GM23338 (cell line): Measurements from ENCODE around the gene CD47. TPM values are rescaled to one million over a fixed set of nuclear protein-coding genes. Genes with fewer than 3 reads are reported as not detected.

Experiments used
- ATAC-seq: fragments of 200-7000 bp; cut with Tn5 transposase; 3 replicates; pipeline ENCODE4 v1.9.1; 2020
- DNase-seq: peaks from one replicate; pipeline ENCODE4 v3.0.0-alpha.2; 2015; ENCODE audit warnings: low spot score
- H2AFZ ChIP-seq: fragments of 200-600 bp; sonication (generic); 2 replicates; pipeline ENCODE4 v1.8.0; 2016; ENCODE audit warnings: antibody characterized with exemption, mild to moderate bottlenecking, moderate library complexity
- H3F3A ChIP-seq: fragments of 200-600 bp; sonication (generic); replicated peaks from 2 replicates; pipeline ENCODE4 v1.8.0; 2017; ENCODE audit warnings: antibody characterized with exemption, mixed run types, low read depth
- H3K27ac ChIP-seq: fragments of 200-600 bp; sonication (generic); 2 replicates; pipeline ENCODE4 v1.6.1; 2016; ENCODE audit warnings: low read depth
- H3K27me3 ChIP-seq: fragments of 200-600 bp; sonication (generic); 2 replicates; pipeline ENCODE4 v1.8.0; 2016; ENCODE audit warnings: mild to moderate bottlenecking, mixed run types, moderate library complexity; ENCODE audit not compliant: insufficient read depth
- H3K36me3 ChIP-seq: fragments of 200-600 bp; sonication (generic); 2 replicates; pipeline ENCODE4 v1.8.0; 2016; ENCODE audit warnings: mild to moderate bottlenecking; ENCODE audit not compliant: insufficient read depth
- H3K4me1 ChIP-seq: fragments of 200-600 bp; sonication (generic); 2 replicates; pipeline ENCODE4 v1.8.0; 2016; ENCODE audit warnings: mild to moderate bottlenecking, moderate library complexity; ENCODE audit not compliant: insufficient read depth
- H3K4me2 ChIP-seq: fragments of 200-600 bp; sonication (generic); 2 replicates; pipeline ENCODE4 v1.7.1; 2017; ENCODE audit warnings: mixed run types
- H3K4me3 ChIP-seq: fragments of 200-600 bp; sonication (generic); 2 replicates; pipeline ENCODE4 v1.6.1; 2016; ENCODE audit warnings: mixed run types
- H3K79me2 ChIP-seq: fragments of 200-600 bp; sonication (generic); replicated peaks from 2 replicates; pipeline ENCODE4 v1.8.0; 2017; ENCODE audit warnings: mild to moderate bottlenecking; ENCODE audit not compliant: insufficient read depth
- H3K9me2 ChIP-seq: fragments of 200-600 bp; sonication (generic); 2 replicates; pipeline ENCODE4 v1.8.0; 2017; ENCODE audit not compliant: insufficient read depth
- H4K20me1 ChIP-seq: fragments of 200-600 bp; sonication (generic); replicated peaks from 2 replicates; pipeline ENCODE4 v1.8.0; 2017; ENCODE audit warnings: mild to moderate bottlenecking; ENCODE audit not compliant: insufficient read depth
- H3K27ac Mint-ChIP-seq: 2 replicates; pipeline ENCODE4 v1.8.0; 2020; ENCODE audit warnings: inconsistent platforms, mild to moderate bottlenecking, moderate library complexity, mixed read lengths
- H3K27me3 Mint-ChIP-seq: 3 replicates; pipeline ENCODE4 v1.8.0; 2022; ENCODE audit warnings: low read depth, mild to moderate bottlenecking, moderate library complexity, mixed read lengths, inconsistent platforms; ENCODE audit not compliant: insufficient read depth, poor library complexity
- H3K36me3 Mint-ChIP-seq: 3 replicates; pipeline ENCODE4 v1.8.0; 2021; ENCODE audit warnings: low read depth, mild to moderate bottlenecking, inconsistent platforms, moderate library complexity, mixed read lengths
- H3K4me1 Mint-ChIP-seq: 3 replicates; pipeline ENCODE4 v1.8.0; 2020; ENCODE audit warnings: mild to moderate bottlenecking, inconsistent platforms, mixed read lengths
- H3K4me3 Mint-ChIP-seq: 3 replicates; pipeline ENCODE4 v1.8.0; 2021; ENCODE audit warnings: moderate library complexity, mild to moderate bottlenecking, inconsistent platforms, mixed read lengths
- H3K9me3 Mint-ChIP-seq: 3 replicates; pipeline ENCODE4 v1.8.0; 2020; ENCODE audit warnings: moderate library complexity, mild to moderate bottlenecking, inconsistent platforms, mixed read lengths
- CTCF ChIP-seq, 2 experiments: fragments of 200-600 bp in 1 of 2; sonication (generic) in 1 of 2; conservative IDR thresholded peaks; 2 replicates each; pipeline versions ENCODE4 v1.5.1 to v1.6.1; 2016 to 2017; ENCODE audit warnings: antibody characterized with exemption in 2 of 2, low read depth in 2 of 2, mild to moderate bottlenecking in 2 of 2, moderate library complexity in 1 of 2
- ETS1 ChIP-seq: IDR thresholded peaks from 2 replicates; pipeline ENCODE4 v1.6.1; 2016; ENCODE audit warnings: antibody characterized with exemption
- EZH2 ChIP-seq: fragments of 200-600 bp; sonication (generic); IDR thresholded peaks from one replicate; pipeline ENCODE4 v1.8.0; 2017; ENCODE audit warnings: antibody characterized with exemption, mild to moderate bottlenecking, low read depth; ENCODE audit not compliant: unreplicated experiment
- JUNB ChIP-seq: IDR thresholded peaks from one replicate; pipeline ENCODE4 v1.6.1; 2016; ENCODE audit warnings: antibody characterized with exemption; ENCODE audit not compliant: unreplicated experiment
- NANOG ChIP-seq: IDR thresholded peaks from 2 replicates; pipeline ENCODE4 v1.6.1; 2016; ENCODE audit warnings: antibody characterized with exemption, borderline replicate concordance
- POLR2AphosphoS5 ChIP-seq: IDR thresholded peaks from 2 replicates; pipeline ENCODE4 v1.6.1; 2016; ENCODE audit warnings: antibody characterized with exemption, low read depth
- REST ChIP-seq: IDR thresholded peaks from one replicate; pipeline ENCODE4 v1.6.1; 2018; ENCODE audit warnings: antibody characterized with exemption; ENCODE audit not compliant: unreplicated experiment
- STAT1 ChIP-seq: IDR thresholded peaks from one replicate; pipeline ENCODE4 v1.6.1; 2016; ENCODE audit warnings: antibody characterized with exemption; ENCODE audit not compliant: unreplicated experiment
- ZNF114 ChIP-seq: fragments of 250-450 bp; sonication (Bioruptor Pico); IDR thresholded peaks from 2 replicates; pipeline ENCODE4 v1.5.0; 2020; ENCODE audit warnings: mild to moderate bottlenecking, moderate library complexity
- ZNF331 ChIP-seq: fragments of 250-450 bp; sonication (Bioruptor Pico); IDR thresholded peaks from 2 replicates; pipeline ENCODE4 v1.5.0; 2020; ENCODE audit warnings: low read depth, mild to moderate bottlenecking, moderate library complexity
- polyA plus RNA-seq: library from polyadenylated mRNA; unstranded; fragments of >200 nt; fragmentation: Nextera tagmentation; extraction: Ambion mirVana; gene quantifications from 2 replicates; pipeline ENCODE4 v1.2.1, GENCODE V29; 2016
- total RNA-seq: library from RNA; depleted of rRNA; stranded (reverse); fragments of >200 nt; shearing (Covaris generic); gene quantifications from 2 replicates; pipeline ENCODE4 v1.2.3, GENCODE V29; 2014

The CD47 gene
- total and polyA plus RNA-seq, 2 experiments from 2014 or later = 22.1 to 26.9 TPM

GRCh38 chr3:108125550-108126071 is 34.8 kb upstream of the CD47 start (continued):
- no peak for TF ChIP-seq ETS1
- no peak for TF ChIP-seq POLR2AphosphoS5
- no peak for TF ChIP-seq CTCF (conservative IDR thresholded peaks at IDR 0.05; ENCODE audit: low read depth in 2 of 2)
- no peak for TF ChIP-seq REST
- TF ChIP-seq ZNF114 (CRISPR knock-in tag) = no peak

GRCh38 chr3:108125153-108125543 is 34.3 kb upstream of the CD47 start:
- no peak overlapping the region for H2AFZ ChIP-seq
- ATAC-seq = no peak
- no peaks in the 10 kb centered on the region for H4K20me1 ChIP-seq
- H3K4me3 ChIP-seq = no peak overlapping the region
- no peaks in the 10 kb centered on the region; the same call in 2 of the 3 replicates for H3K9me3 Mint-ChIP-seq
- no peak overlapping the region for H3K4me2 ChIP-seq
- DNase-seq = no peak
- H3K79me2 ChIP-seq = no peaks in the 10 kb centered on the region
- no peaks in the 10 kb centered on the region for H3K36me3 Mint-ChIP-seq
- H3K9me2 ChIP-seq = peaks cover 9% of the 10 kb centered on the region; the same call in 1 of the 2 replicates
- H3K27me3 ChIP-seq = no peaks in the 10 kb centered on the region
- no peak overlapping the region for H3K27ac ChIP-seq
- no peak overlapping the region for H3K27ac Mint-ChIP-seq
- H3K4me1 Mint-ChIP-seq = peaks cover 20% of the 10 kb centered on the region
- no peaks in the 10 kb centered on the region for H3F3A ChIP-seq
- H3K4me1 ChIP-seq = 0 out of 2 replicates have a peak, but pooled peaks cover 3% of the 10 kb centered on the region
- H3K4me3 Mint-ChIP-seq = no peak overlapping the region
- no peaks in the 10 kb centered on the region for H3K36me3 ChIP-seq
- H3K27me3 Mint-ChIP-seq = peaks cover 4% of the 10 kb centered on the region
- no peak for TF ChIP-seq JUNB
- TF ChIP-seq ZNF331 (CRISPR knock-in tag) = no peak
- TF ChIP-seq REST = no peak
- TF ChIP-seq POLR2AphosphoS5 = no peak
- no peak for TF ChIP-seq NANOG
- TF ChIP-seq ZNF114 (CRISPR knock-in tag) = no peak
- no peak for TF ChIP-seq EZH2
- no peak for TF ChIP-seq STAT1
- no peak for TF ChIP-seq CTCF (conservative IDR thresholded peaks at IDR 0.05; ENCODE audit: low read depth in 2 of 2)
- no peak for TF ChIP-seq ETS1
